ENCODE data around the gene SLC17A9.

SLC17A9 gene

DNA sequence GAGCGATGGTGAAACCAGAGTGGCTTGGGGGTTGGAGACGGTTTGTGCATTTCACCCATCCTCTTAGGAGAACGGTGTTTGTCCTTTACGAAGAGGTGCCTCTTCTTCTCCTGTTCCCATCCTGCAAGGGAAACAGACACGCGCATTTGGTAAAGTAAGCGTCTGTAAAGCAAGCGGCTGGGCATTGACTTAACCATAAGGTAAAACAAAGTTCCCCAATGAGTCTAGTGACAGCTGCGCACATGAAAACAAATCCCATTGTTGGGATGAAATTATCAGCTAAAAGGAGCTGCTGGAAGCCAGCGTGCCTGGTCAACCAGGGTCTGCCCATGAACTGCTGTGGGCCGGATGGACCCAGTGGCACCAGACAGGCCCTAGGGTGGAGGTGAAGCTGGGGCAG lies 48.4 kb downstream of the SLC17A9 start:
- DNase-seq (ENCODE audit: low read depth in 1 of 2, low spot score in 1 of 2), result no peak

- DNase-seq (ENCODE audit: low read depth in 1 of 2, low spot score in 1 of 2), result no peak
Observed at GRCh38 chr20:63002511-63002910, 50.0 kb downstream of the SLC17A9 start.

GRCh38 chr20:63003546-63003945 lies 51.0 kb downstream of the SLC17A9 start:
- no peak for DNase-seq (ENCODE audit: low read depth in 1 of 2, low spot score in 1 of 2)

DNA sequence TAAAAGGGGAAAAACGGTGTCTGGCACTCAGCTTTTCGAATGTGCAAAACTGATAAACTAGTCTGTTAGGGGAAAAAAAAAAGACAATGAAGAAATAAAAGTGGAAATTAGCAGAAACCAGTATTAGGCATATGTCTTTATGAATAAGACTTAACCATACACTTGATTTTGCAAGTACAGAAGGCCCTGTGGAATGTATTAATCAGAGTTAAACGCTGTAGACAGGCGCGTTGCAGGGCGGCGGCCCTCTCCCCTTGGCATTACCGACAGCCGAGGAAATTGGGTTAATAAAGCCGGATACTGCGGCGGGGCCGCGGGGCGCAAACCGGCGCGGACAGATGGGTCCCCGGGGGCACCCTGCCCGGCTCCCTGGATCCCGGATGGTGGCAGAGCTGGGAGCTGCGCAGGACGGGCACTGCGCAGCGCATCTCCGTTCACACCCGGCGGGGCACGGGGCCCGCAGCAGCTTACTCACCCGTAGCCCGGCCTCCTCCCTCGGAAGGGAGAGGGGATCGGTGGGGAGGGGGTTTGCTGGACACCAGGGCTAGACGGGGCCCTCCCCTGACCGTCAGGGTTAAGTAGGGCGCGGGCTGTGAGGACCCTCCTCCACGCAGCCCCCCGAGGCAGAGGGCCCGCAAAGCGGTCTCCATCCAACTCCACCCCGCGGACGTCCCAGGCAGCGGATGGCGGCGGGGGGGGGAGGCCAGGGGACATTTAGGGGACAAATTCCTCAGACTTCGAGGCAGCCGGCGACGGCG lies 52.3 kb downstream of the SLC17A9 start:
- no peak for DNase-seq (ENCODE audit: low read depth in 1 of 2, low spot score in 1 of 2)

DNA sequence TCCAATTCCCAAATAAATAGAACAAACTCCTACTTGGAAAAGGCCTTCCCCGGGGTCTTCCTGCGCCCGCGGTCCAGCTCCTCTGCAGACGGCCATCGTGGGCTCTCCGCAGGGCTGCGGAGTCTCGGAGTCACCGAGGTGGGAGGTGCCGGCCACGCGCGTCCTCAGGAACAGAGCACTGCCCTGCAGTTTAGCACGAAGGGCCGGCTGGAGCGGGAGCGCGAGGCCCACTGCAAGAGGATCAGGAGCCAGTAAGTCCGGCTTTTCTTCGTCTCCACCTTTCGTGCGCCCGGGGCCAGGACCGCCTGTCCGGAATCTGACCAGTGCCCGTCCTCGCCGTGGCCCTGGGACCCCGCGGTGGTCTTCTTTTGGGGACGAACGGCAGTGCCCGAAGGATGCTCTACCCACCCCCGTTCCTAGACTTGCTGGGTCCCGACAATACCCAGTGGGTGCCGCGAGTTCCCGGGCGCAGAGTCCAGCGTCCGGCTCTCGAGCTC lies 52.9 kb downstream of the SLC17A9 start:
- no peak for DNase-seq (ENCODE audit: low read depth in 1 of 2, low spot score in 1 of 2)

DNA sequence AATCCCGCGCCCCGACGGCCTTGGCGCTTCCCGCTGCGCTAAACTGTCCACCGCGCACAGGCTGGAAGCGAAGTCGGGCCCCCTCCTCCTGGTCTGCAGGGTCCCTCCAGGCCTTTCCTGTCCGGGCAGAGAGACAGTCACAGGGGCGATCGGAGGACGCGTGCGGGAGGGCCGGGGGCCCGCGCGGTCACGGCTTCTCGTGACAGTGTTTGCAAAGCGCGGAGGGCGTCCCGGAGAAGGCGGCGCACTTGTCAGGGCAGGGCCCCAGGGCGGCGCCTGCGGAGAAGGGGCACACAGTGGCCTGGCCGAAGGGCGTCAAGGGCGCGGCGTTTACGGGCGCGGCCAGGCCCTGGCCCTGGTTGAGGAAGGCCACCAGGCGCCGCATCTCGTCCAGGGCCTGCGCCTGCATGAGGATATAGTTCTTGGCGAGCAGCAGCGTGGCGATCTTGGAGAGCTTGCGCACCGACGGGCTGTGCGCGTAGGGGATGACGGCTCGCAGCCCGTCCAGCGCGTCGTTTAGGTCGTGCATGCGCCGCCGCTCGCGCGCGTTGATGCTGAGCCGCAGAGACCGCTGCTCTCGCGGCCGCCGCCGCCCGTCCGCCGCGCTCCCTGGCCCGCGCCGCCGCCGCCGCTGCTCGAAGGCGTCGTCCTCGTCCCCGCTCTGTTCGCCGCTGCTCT lies 53.5 kb downstream of the SLC17A9 start:
- no peak for DNase-seq (ENCODE audit: low read depth in 1 of 2, low spot score in 1 of 2)

GRCh38 chr20:63006540-63007359 lies 54.2 kb downstream of the SLC17A9 start, which contains the start of gene BHLHE23:
Gene BHLHE23 (minus strand): TSS chr20:63006964. CDS start chr20:63006774, 190 bp downstream.
- no peak for DNase-seq (ENCODE audit: low read depth in 1 of 2, low spot score in 1 of 2)

DNA sequence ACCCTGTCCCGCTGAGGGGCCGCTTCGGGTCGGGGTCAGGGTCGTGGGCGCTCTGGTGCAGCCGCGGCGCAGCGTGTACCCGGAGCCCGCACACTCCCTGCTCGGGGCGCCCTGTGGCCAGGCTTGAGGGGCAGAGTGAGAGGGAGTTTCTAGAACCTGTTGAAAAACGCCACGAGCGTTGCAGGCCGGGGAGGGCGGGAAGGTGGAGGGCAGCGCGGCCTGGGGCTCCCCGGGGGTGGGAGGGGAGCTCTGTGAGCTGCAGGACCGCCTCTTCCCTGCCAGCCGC lies 54.8 kb downstream of the SLC17A9 start:
- no peak for DNase-seq (ENCODE audit: low read depth in 1 of 2, low spot score in 1 of 2)

DNA sequence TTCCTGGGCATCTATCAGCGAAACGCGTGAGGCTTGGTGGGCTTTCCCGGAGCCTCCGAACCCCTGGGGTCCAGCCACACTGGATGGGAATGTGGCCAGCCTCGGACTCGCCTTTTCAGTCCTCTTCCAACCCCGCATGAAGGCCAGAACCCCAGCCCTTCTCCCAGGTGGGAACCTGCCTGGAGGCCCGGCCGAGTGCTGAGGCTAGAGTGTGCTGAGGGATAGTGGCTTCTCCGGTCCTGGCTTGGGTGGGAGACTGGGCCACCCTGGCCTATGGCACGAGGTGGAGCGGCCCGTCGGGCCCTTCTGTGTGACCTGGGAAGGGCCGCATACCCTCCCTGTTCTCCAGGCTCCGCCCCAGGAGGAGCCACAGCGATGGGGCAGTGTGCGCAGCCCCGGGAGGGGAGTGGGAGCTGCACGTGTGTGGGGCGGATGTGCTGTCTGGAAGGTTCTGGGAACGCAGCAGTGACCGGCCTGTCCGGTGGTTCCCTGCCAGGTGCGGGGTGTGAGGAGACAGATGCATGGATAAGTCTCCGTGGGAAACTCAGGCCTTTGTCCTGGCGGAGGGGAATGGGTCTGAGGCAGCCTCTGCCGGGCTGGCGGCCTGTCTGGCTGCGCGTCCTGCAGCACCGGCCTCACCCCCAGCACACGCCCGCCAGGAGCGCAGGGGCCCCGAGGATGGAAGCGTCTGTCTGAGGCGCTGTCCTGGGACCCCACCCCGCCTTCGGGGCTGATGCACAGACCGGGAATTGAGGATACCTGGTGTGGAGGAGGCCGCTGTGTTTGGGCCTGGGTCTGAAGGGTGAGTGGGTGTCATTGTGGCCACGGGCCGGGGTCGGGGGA lies 55.4 kb downstream of the SLC17A9 start:
- no peak for DNase-seq (ENCODE audit: low read depth in 1 of 2, low spot score in 1 of 2)

DNA sequence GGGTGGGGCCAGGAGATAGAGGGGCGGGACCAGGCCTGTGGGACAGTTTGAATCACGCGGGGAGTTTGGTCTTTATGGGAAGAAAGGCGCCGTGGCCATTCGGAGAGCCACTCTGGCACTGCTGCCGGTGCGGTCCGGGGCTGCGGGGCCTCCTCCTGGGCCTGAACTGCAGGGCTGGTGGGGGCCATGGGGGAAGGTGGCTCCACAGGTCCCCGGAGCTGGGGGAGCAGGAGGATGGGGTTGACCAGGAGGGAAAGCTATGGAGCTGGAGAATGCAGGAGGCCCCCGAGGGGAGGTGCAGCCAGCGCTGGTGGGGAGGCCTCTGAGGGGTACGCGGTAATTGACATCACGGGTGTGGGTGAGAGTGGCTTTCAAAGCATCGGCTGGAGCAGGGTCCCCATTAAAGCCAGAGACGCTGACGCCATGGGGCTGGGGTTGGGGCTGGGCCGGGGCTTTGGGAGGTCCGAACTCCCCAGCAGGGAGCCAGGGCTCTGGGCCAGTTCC lies 56.1 kb downstream of the SLC17A9 start:
- no peak for DNase-seq (ENCODE audit: low read depth in 1 of 2, low spot score in 1 of 2)

GRCh38 chr20:63009045-63009961 lies 56.8 kb downstream of the SLC17A9 start:
- peak; percentile 69 to 83 for DNase-seq (ENCODE audit: low read depth in 1 of 2, low spot score in 1 of 2)

DNA sequence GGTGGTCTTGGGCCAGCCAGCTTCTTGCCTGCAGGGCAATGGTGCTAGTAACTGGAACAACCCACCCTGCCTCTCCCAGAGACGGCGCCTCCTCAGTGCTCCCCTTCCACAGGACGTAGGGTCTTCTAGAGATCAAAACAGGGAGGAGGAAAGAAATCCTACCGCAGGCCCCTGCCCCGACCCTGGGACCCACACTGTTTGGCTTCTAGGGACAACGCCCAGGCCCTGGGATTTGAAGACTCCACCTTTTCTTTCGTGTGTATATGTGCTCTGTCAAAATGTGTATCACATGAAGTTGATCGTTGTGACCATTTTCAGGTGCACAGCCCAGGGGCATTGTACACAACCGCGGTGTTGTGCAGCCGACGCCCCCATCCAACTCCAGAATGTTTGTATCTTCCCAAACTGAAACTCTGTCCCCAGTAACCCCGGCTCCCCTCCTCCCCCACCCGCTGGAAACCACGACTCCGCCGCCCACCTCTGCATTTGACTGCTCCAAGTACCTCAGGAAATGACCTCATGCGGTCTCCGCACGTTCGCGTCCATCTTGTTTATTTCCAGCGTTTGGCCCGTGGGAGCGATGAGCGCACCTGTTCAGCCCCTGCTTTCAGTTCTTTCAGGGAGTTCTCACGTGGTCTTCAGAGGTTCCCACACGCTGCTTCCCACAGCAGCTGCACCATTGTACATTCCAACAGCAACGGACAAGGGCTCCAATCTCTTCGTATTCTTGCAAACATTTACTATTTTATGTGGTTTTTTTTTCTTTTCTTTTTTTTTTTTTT lies 57.7 kb downstream of the SLC17A9 start:
- peak; percentile 35 to 38 for DNase-seq (ENCODE audit: low read depth in 1 of 2, low spot score in 1 of 2)

- no peak for DNase-seq (ENCODE audit: low read depth in 1 of 2, low spot score in 1 of 2)
Observed at GRCh38 chr20:63011798-63012197, 59.3 kb downstream of the SLC17A9 start.

GRCh38 chr20:63013207-63013606 lies 60.7 kb downstream of the SLC17A9 start:
- no peak for DNase-seq (ENCODE audit: low read depth in 1 of 2, low spot score in 1 of 2)

DNA sequence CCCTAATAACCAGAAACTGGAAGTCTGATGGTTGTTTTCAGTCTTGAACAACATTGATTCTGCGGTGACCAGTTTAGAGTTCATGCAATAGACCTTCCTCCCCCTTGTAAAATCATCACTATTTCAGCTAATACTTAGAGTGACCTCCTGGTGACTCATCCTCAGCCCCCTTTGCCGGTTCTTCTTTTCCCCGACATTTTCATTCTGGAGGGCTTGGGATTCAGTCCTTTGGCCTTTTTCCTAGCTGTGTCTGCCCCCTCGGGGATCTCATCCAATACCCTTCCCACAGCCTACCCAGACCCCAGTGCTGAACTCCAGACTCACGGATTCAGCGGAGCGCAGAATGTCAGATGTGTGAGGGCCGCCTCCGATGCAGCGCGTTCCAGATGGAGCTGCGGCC lies 61.8 kb downstream of the SLC17A9 start:
- DNase-seq (ENCODE audit: low read depth in 1 of 2, low spot score in 1 of 2), result no peak

DNA sequence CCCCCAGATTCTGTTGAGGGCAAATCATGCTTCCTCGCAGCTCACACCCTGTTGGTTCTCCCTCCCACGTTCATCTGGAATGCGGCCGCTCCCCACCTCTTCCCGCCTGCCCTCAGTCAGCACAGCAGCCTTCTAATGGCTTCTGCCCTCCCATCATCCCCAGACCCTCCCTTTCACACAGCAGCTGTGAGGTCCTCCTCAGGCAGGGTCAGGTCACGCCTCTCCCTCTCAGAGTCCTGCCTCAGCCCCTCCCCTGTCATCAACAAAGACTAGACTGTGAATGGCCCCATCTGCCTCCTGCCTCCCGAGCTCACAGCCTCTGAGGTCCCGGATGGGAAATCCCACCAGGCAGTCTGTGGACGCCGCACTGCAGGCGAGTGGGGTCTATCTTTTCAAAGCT lies 62.2 kb downstream of the SLC17A9 start:
- DNase-seq (ENCODE audit: low read depth in 1 of 2, low spot score in 1 of 2), result no peak

DNA sequence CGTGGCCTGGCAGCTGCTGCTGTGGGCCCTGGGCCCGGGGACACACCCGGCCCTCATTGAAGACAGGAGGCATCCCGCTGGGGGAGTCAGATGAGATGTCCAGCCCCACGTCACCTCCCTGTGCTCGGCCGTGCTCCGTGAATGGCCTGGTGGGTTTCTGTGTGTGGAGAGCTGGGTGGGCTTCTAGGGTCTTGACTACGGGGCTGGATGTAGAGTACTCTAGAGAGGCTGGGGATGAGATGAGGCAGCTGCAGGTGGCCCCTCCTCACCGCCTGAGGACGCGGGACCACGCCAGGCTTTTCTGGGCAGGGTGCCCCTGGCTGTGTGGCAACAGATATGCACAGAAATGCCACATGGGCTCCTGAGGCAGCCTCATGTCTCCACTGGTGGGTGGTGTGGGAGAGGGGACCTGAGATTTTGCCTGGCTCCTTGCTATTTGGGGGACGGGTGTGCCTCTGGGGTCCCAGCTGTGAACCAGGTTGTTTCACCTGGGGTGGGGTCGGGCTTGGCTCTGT lies 62.7 kb downstream of the SLC17A9 start:
- no peak for DNase-seq (ENCODE audit: low read depth in 1 of 2, low spot score in 1 of 2)

GRCh38 chr20:63015662-63016361 lies 63.3 kb downstream of the SLC17A9 start:
- DNase-seq (ENCODE audit: low read depth in 1 of 2, low spot score in 1 of 2), result no peak
